Measurements from ENCODE around the gene MLXIPL. TPM values are rescaled to one million over a fixed set of nuclear protein-coding genes. Genes with fewer than 3 reads are reported as not detected.

Gene MLXIPL
- total RNA-seq, 2 donors from 2014 or later = 9.8 to 123 TPM

DNA sequence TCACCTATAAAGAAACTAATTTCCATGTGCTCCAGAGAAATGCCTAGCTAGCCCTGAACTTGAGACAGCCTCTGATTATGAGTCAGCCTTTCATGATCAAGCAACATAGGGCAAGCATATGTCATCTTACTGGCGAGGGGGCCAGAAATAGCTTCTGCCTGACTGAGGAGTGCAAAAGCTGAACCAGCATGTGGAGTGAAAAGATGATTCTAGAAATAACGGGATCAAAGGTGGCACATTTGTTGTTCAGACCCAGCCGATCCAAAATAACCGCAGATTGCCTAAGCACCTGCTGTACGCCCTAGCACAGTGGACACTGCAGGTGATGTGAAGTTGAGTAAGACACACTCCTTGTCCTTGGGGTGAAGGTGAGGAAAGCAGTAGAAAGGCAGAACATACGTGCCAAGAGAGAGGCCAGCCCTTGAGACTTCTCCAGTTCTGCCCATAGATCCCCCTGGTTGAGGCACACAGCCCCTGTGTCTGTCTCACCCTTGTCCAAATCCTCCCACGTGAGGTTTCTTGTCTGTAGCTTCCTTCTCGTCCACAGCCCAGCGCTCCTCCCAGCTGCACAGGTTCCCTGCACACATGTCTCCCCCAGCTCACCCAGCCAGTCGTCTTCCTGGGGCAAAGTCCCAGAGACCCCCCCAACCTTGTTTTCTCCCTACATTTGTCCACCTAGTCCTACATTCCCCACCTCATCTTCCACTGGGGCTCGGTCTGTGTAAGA is 64.0 kb downstream of the MLXIPL start:
- no peak overlapping the region for H3K27ac ChIP-seq
- no peak overlapping the region for H3K4me3 ChIP-seq
- no peaks in the 10 kb centered on the region for H3K36me3 ChIP-seq
- H3K4me1 ChIP-seq (replicated peaks) = no peaks in the 10 kb centered on the region
- intact Hi-C loops (cut with DNase I) = no loop called here
- no peaks in the 10 kb centered on the region for H3K9me3 ChIP-seq
- DNase-seq (ENCODE audit: low spot score) = no peak
- 57% methylated on average over 11 of the region's 11 CpGs for WGBS
- TF ChIP-seq, protein P1, sequence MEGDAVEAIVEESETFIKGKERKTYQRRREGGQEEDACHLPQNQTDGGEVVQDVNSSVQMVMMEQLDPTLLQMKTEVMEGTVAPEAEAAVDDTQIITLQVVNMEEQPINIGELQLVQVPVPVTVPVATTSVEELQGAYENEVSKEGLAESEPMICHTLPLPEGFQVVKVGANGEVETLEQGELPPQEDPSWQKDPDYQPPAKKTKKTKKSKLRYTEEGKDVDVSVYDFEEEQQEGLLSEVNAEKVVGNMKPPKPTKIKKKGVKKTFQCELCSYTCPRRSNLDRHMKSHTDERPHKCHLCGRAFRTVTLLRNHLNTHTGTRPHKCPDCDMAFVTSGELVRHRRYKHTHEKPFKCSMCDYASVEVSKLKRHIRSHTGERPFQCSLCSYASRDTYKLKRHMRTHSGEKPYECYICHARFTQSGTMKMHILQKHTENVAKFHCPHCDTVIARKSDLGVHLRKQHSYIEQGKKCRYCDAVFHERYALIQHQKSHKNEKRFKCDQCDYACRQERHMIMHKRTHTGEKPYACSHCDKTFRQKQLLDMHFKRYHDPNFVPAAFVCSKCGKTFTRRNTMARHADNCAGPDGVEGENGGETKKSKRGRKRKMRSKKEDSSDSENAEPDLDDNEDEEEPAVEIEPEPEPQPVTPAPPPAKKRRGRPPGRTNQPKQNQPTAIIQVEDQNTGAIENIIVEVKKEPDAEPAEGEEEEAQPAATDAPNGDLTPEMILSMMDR (IDR thresholded peaks at IDR 0.05) = no peak
- TF ChIP-seq POLR2A (IDR thresholded peaks at IDR 0.05) = no peak
- no peak for TF ChIP-seq POLR2AphosphoS5 (IDR thresholded peaks at IDR 0.05)
- H3K27me3 ChIP-seq (replicated peaks; ENCODE audit: insufficient read depth) = no peaks in the 10 kb centered on the region

DNA sequence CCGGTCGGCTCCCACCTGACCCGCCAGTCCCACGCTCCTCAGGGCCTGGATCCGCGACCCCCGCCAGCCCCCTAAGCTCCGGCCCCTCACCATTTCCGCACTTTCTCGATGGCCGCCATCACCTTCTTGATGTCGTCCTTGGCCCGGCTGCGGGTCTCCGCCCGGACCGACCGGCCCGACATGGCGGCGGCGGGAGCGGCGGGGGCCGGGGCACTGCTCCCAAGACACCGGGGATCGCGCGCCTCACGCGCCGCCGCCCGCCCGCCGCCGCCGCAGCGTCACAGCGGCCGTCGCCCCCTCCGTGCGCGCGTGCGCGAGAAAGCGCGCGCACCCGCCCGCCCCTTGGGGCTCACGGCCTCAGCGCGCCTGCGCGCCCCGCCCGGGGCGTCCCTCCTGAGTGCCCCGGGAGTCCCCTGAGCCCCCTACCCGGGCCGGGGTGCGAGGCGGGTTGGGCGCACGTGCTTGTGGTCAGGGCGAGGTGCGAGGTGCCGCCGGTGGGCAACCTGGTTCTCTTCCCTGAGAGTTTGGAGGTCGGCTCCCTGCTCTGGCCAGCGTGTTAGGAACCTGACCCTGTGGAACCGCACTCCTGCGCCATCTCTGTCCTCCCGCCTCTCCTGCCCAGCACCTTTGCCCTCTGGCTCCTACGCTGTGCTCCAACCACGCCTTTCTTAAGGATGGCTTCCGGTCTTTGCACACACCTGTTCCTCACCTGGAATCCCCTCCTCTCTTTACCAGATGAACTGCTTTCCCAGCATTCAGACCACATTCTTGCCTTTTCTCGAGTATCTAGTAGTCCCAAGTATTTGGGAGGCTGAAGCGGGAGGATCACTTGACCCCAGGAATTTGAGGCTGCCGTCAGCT is 66.7 kb downstream of the MLXIPL start, which contains the start of gene BCL7B:
Gene BCL7B (minus strand): TSS at position 294 of the 861 bp plus-strand sequence. CDS start 112 bp downstream, at position 182.
- Histone ChIP-seq H3K9me3 (no peaks in the 10 kb centered on the region), H3K4me3 (peak within 1 kb of the TSS; percentile 92 to 97), H3K4me1 (replicated peaks) (no peaks in the 10 kb centered on the region), H3K27me3 (replicated peaks; ENCODE audit: insufficient read depth) (no peaks in the 10 kb centered on the region), H3K27ac (peak within 1 kb of the TSS; percentile 98 to 100), H3K36me3 (no peaks in the 10 kb centered on the region)
- intact Hi-C loops (cut with DNase I) = loop anchor here (1.0 to 2.0 kb wide), 2 partner anchors 21 to 35 kb away; partner anchors contain the start of genes BAZ1B and TBL2
- peak; percentile 49 for DNase-seq (ENCODE audit: low spot score)
- TF ChIP-seq, protein P1 (IDR thresholded peaks at IDR 0.05) = no peak
- no peak for TF ChIP-seq POLR2A (IDR thresholded peaks at IDR 0.05)
- peak; percentile 41 for TF ChIP-seq POLR2AphosphoS5 (IDR thresholded peaks at IDR 0.05)
- 7% methylated on average over 57 of the region's 83 CpGs for WGBS

DNA sequence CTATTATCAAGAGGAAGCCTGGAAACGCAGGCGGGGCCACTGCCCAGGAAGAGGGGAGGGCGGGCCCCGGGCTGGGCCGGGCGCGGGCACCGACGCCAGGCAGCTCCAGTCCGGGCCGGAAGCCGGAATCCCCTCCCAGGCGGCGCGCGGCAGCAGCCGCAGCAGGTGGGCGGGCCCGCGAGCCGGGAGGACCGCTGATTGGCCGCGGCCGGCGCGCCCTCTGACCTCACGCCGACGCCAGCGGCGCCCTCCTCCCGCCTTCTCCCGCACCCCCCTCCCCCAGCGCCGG is 67.3 kb downstream of the MLXIPL start:
- under 1% methylated on average over 35 of the region's 36 CpGs for WGBS
- H3K27me3 ChIP-seq (replicated peaks; ENCODE audit: insufficient read depth) = no peaks in the 10 kb centered on the region
- TF ChIP-seq POLR2A (IDR thresholded peaks at IDR 0.05) = no peak
- TF ChIP-seq, protein P1 (IDR thresholded peaks at IDR 0.05) = peak in 1 of 4 experiments; percentile 13
- peak; percentile 67 for TF ChIP-seq POLR2AphosphoS5 (IDR thresholded peaks at IDR 0.05)
- no peaks in the 10 kb centered on the region for H3K9me3 ChIP-seq
- H3K27ac ChIP-seq = peak overlapping the region; percentile 98 to 100
- no peaks in the 10 kb centered on the region for H3K4me1 ChIP-seq (replicated peaks)
- peak; percentile 91 for DNase-seq (ENCODE audit: low spot score)
- H3K36me3 ChIP-seq = no peaks in the 10 kb centered on the region
- intact Hi-C loops (cut with DNase I) = loop anchor here (1.0 to 2.0 kb wide), 2 partner anchors 22 to 35 kb away; partner anchors contain the start of genes BAZ1B and TBL2
- peak overlapping the region; percentile 92 to 97 for H3K4me3 ChIP-seq

DNA sequence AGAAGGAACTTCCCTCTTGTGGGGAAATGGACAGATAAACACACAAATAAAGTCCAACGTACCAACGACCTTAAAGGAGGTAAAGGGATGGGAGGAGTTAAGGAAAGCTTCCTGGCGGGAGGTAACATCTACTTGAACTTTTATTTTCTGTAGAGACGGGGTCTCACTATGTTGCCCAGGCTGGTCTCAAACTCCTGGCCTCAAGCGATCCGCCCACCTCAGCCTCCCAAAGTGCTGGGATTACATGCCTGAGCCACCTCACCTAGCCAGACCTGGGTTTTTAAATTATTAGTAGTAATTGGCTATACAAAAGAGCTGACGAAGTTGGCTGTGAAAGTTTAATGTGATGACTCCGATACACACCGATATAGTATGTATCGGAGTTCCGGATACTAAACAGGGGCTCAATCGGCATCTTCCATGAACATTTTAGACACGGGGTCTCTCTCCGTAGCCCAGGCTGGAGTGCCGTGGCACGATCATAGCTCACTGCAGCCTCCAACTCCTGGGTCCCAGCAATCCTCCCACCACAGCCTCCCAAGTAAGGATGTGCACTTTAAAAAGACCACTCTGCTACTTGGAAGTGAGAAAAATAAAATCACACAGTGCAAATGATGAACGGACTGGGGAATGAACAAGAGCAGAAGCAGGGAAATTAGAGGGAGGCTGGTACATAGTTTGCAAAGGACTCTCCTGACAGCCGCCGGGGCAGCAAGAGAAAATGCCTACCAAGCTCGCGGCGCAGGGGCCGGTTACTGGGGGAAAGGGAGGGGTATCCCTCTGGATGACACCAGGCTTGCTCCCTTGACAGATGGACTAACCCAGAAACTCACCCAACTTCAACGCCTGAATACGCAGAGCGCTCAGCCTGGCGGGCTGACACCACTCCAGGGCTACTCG is 67.9 kb downstream of the MLXIPL start:
- Histone ChIP-seq H3K4me1 (replicated peaks) (no peaks in the 10 kb centered on the region), H3K9me3 (no peaks in the 10 kb centered on the region), H3K27ac (peak overlapping the region; percentile 98 to 100), H3K36me3 (no peaks in the 10 kb centered on the region), H3K4me3 (peak overlapping the region; percentile 92 to 97), H3K27me3 (replicated peaks; ENCODE audit: insufficient read depth) (no peaks in the 10 kb centered on the region)
- WGBS = 21% methylated on average over 28 of the region's 28 CpGs
- intact Hi-C loops (cut with DNase I) = loop anchor here (1.0 to 2.0 kb wide), 2 partner anchors 22 to 34 kb away; partner anchors contain the start of genes BAZ1B and TBL2
- DNase-seq (ENCODE audit: low spot score) = no peak
- TF ChIP-seq, protein P1 (IDR thresholded peaks at IDR 0.05) = no peak
- TF ChIP-seq POLR2AphosphoS5 (IDR thresholded peaks at IDR 0.05) = no peak
- TF ChIP-seq POLR2A (IDR thresholded peaks at IDR 0.05) = peak; percentile 48

Data from prostate gland (tissue), 2 donors.